Bronchial smooth muscle cell (primary cell): Measurements from ENCODE around the gene SPRR2G. TPM values are rescaled to one million over a fixed set of nuclear protein-coding genes. Genes with fewer than 3 reads are reported as not detected.

Source experiments
- total RNA-seq: library from RNA; depleted of rRNA; stranded (reverse); fragments of >200 nt; gene quantifications from 2 replicates; pipeline ENCODE4 v1.2.1, GENCODE V29; 2014

The SPRR2G gene
- not detected in 2 replicates for total RNA-seq

DNA sequence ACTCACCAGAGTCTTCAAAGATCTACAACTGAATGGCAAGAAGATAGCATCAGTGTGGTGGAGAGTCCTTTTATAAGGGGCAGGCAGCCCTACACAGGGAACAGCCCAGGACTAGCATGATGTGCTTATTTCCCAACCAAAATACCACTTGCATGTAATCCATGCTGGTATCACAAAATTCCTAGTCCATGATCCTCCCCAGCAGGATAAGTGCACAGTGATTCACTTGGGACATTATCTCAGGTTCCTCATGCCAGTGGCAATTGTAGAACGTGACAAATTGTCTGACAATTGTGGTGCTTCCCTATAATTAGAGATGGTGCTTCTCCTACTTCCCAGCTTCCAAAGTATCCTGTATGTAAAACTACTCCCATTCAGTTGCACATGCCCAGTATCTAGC, at the start of gene SPRR2G:
TSS of gene SPRR2G (minus strand) at position 45 of the 400 bp plus-strand sequence. CDS start 780 bp downstream, outside the sequence.

GRCh38 chr1:153113416-153113815, 37.3 kb downstream of the SPRR2G start, which contains the start of gene SPRR2F:
TSS of gene SPRR2F (minus strand) at chr1:153113516. CDS start at chr1:153112733, 783 bp downstream.

Other genes with a start within 250 kb of the SPRR2G start
- not detected in 2 replicates for gene IVL, start 242.3 kb downstream of the SPRR2G start, total RNA-seq
- not detected in 2 replicates for gene SPRR5, start 203.7 kb downstream of the SPRR2G start, total RNA-seq
- gene SPRR4, start 180.2 kb downstream of the SPRR2G start, total RNA-seq: not detected in 2 replicates
- gene SPRR1A, start 166.8 kb downstream of the SPRR2G start, total RNA-seq: not detected in 2 replicates
- gene SPRR3, start 149.1 kb downstream of the SPRR2G start, total RNA-seq: 0.43 TPM in 1 of 2 replicates, not detected in the other
- gene SPRR1B, start 119.7 kb downstream of the SPRR2G start, total RNA-seq: 0.17 TPM in 1 of 2 replicates, not detected in the other
- not detected in 2 replicates for gene SPRR2D, start 109.8 kb downstream of the SPRR2G start, total RNA-seq
- not detected in 2 replicates for gene SPRR2A, start 93.4 kb downstream of the SPRR2G start, total RNA-seq
- not detected in 2 replicates for gene SPRR2B, start 79.3 kb downstream of the SPRR2G start, total RNA-seq
- not detected in 2 replicates for gene SPRR2E, start 56.4 kb downstream of the SPRR2G start, total RNA-seq
- not detected in 2 replicates for gene SPRR2F, start 37.4 kb downstream of the SPRR2G start, total RNA-seq
- gene LELP1, start 52.5 kb upstream of the SPRR2G start, total RNA-seq: not detected in 2 replicates
- gene PRR9, start 66.7 kb upstream of the SPRR2G start, total RNA-seq: not detected in 2 replicates
- gene LORICRIN, start 108.8 kb upstream of the SPRR2G start, total RNA-seq: not detected in 2 replicates
- not detected in 2 replicates for gene PGLYRP3, start 162.1 kb upstream of the SPRR2G start, total RNA-seq
- gene PGLYRP4, start 198.0 kb upstream of the SPRR2G start, total RNA-seq: not detected in 2 replicates
- gene S100A9, start 207.0 kb upstream of the SPRR2G start, total RNA-seq: 1.1 and 2.5 TPM in 2 replicates
- gene S100A12, start 224.7 kb upstream of the SPRR2G start, total RNA-seq: not detected in 2 replicates
- 0.32 TPM in 1 of 2 replicates, not detected in the other for gene S100A8, start 240.2 kb upstream of the SPRR2G start, total RNA-seq